ENCODE results near the gene SLC22A25.
"Not testable (repeated sequence)": the region's sequence is repeated elsewhere in the genome, so short reads cannot be mapped to it uniquely, and the experiment has no call there.

SLC22A25 gene

DNA sequence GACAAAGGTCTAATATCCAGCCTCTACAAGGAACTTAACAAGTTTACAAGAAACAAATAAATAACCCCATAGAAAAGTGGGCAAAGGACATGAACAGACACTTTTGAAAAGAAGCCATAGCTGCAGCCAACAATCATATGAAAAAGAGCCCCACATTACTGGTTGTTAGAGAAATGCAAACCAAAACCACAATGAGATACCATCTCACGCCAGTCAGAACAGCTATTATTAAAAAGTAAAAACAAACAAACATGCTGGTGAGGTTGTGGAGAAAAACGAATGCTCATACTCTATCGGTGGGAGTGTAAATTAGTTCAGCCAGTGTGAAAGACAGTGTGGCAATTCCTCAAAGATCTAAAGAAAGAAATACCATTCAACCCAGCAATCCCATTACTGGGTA lies 5.6 kb upstream of the SLC22A25 start:
- Histone ChIP-seq H3K9me3 (ENCODE audit: control insufficient read depth in 1 of 2, low read length in 2 of 2) (no peaks in the 10 kb centered on the region), H3K4me1 (ENCODE audit: control insufficient read depth in 1 of 2, insufficient read depth in 2 of 2, low read length in 2 of 2) (no peaks in the 10 kb centered on the region), H3K27ac (ENCODE audit: low read length) (no peak overlapping the region), H3K36me3 (ENCODE audit: control insufficient read depth in 1 of 2, insufficient read depth in 2 of 2, low read length in 2 of 2) (no peaks in the 10 kb centered on the region), H3K4me3 (ENCODE audit: low read depth in 1 of 2, low read length in 2 of 2) (no peak overlapping the region), H3K27me3 (ENCODE audit: low read depth, low read length) (no peaks in the 10 kb centered on the region)

- H3K27me3 ChIP-seq (ENCODE audit: low read depth, low read length); H3K36me3 ChIP-seq (ENCODE audit: control insufficient read depth in 1 of 2, insufficient read depth in 2 of 2, low read length in 2 of 2); H3K4me3 ChIP-seq (ENCODE audit: low read depth in 1 of 2, low read length in 2 of 2); H3K27ac ChIP-seq (ENCODE audit: low read length); H3K4me1 ChIP-seq (ENCODE audit: control insufficient read depth in 1 of 2, insufficient read depth in 2 of 2, low read length in 2 of 2); H3K9me3 ChIP-seq (ENCODE audit: control insufficient read depth in 1 of 2, low read length in 2 of 2): not testable (repeated sequence)
Observed at GRCh38 chr11:63247237-63248002, 4.0 kb upstream of the SLC22A25 start.

DNA sequence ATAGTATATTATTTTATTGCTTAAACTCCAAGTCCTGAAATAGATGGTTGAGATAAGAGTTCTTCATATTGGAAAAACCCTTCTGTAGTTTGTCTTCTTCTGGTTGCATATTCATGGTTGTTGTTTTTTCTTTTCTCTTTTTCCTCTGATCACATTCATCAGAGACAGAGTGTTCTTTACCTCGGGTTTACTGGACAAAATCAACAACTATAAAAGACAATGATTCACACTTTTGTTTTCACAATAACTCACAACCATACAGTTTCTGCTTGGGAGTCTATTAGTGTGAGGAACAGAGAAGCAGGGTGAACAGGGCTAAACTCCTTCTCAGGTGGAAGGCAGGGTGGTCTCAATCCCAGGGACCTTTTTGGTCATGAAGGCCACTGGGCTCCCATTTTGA lies 2.6 kb upstream of the SLC22A25 start:
- H3K4me3 ChIP-seq (ENCODE audit: low read depth in 1 of 2, low read length in 2 of 2), result no peak overlapping the region

DNA sequence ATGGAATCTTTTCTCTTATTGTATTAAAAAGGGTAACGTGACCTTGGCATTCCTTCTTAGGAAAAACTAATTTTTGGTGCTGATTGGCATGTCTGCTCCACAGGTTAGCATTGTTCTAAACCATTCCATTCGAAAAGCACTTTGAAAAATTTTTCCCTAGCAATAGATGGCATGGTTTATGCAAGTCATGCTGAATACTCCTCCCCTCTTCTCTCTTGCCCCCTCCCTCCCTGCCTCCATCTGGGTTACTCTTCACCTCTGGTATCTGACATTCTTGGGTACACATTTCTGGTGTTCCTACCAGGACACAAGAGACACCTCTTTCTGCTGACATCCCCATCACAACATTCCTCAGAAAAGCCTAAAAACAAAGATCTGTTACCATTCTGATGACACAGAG lies 1.5 kb upstream of the SLC22A25 start:
- Histone ChIP-seq H3K27me3 (ENCODE audit: low read depth, low read length) (no peaks in the 10 kb centered on the region), H3K36me3 (ENCODE audit: control insufficient read depth in 1 of 2, insufficient read depth in 2 of 2, low read length in 2 of 2) (no peaks in the 10 kb centered on the region), H3K27ac (ENCODE audit: low read length) (no peak overlapping the region), H3K4me3 (ENCODE audit: low read depth in 1 of 2, low read length in 2 of 2) (no peak overlapping the region), H3K9me3 (ENCODE audit: control insufficient read depth in 1 of 2, low read length in 2 of 2) (no peaks in the 10 kb centered on the region), H3K4me1 (ENCODE audit: control insufficient read depth in 1 of 2, insufficient read depth in 2 of 2, low read length in 2 of 2) (no peaks in the 10 kb centered on the region)

More for the DNA sequence above, 2.6 kb upstream of the SLC22A25 start:
- H3K27me3 ChIP-seq (ENCODE audit: low read depth, low read length), result no peaks in the 10 kb centered on the region
- no peaks in the 10 kb centered on the region for H3K36me3 ChIP-seq (ENCODE audit: control insufficient read depth in 1 of 2, insufficient read depth in 2 of 2, low read length in 2 of 2)
- H3K4me1 ChIP-seq (ENCODE audit: control insufficient read depth in 1 of 2, insufficient read depth in 2 of 2, low read length in 2 of 2), result no peaks in the 10 kb centered on the region
- no peaks in the 10 kb centered on the region for H3K9me3 ChIP-seq (ENCODE audit: control insufficient read depth in 1 of 2, low read length in 2 of 2)
- no peak overlapping the region for H3K27ac ChIP-seq (ENCODE audit: low read length)

DNA sequence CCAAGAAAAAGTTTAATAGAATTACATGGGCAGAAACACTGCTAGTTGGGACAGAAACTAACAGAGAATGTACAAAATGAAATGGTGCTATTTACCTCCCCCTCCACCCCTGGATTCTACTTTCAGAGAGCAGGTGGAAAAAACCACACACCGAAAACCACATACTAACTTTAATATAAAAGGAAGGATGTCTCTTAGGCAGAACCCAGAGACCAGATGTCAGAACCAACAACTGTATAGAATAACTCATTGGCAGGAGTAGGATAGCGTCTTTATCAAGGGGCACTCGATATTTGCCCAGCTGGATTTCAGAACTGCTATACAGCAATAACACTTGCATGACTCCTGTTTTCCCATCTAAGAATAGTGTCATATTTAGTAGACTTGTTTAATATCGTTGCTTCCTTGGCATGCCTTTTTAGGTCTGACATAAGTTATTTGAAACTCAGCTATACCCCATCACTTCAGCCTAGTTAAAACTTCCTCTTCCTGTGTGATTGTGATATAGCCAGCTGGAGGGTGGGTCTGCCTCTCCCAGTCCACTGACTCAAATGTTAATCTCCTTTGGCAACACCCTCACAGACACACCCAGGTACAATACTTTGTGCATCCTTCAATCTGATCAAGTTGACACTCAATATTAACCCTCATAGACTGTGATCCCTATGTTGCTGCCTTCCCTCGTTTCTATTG lies 1.2 kb downstream of the SLC22A25 start:
- Histone ChIP-seq H3K4me3 (ENCODE audit: low read depth in 1 of 2, low read length in 2 of 2) (no peak overlapping the region), H3K27ac (ENCODE audit: low read length) (no peak overlapping the region), H3K4me1 (ENCODE audit: control insufficient read depth in 1 of 2, insufficient read depth in 2 of 2, low read length in 2 of 2) (no peaks in the 10 kb centered on the region), H3K9me3 (ENCODE audit: control insufficient read depth in 1 of 2, low read length in 2 of 2) (no peaks in the 10 kb centered on the region), H3K36me3 (ENCODE audit: control insufficient read depth in 1 of 2, insufficient read depth in 2 of 2, low read length in 2 of 2) (no peaks in the 10 kb centered on the region), H3K27me3 (ENCODE audit: low read depth, low read length) (no peaks in the 10 kb centered on the region)

DNA sequence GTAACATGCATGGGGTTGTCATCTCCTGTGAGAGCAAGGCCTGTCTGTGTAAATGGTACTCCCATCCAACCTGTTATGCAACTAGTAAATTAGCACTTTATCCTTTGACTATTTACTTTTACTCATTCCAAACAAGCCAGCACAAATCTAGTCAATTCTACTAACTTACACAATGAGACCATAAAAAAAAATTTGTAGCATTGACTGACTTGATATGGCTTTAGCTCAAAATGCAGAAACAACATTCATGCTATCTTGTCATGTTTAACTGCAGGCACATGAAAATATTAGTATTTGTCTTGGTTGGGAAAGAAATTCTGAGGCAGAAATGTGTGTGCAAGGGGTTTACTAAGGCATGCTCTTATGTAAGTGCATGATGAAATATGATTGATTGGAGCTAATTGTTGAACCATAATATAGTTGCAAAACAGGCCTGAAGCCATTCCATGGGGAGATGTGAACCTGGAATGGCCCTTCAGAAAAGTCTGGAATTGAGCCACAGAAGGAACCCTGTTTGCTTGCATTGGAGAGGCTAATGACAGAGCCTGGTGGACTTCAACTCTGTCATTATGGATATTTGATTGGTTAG lies 2.5 kb downstream of the SLC22A25 start:
- Histone ChIP-seq H3K27me3 (ENCODE audit: low read depth, low read length) (no peaks in the 10 kb centered on the region), H3K9me3 (ENCODE audit: control insufficient read depth in 1 of 2, low read length in 2 of 2) (no peaks in the 10 kb centered on the region), H3K4me1 (ENCODE audit: control insufficient read depth in 1 of 2, insufficient read depth in 2 of 2, low read length in 2 of 2) (no peaks in the 10 kb centered on the region), H3K36me3 (ENCODE audit: control insufficient read depth in 1 of 2, insufficient read depth in 2 of 2, low read length in 2 of 2) (no peaks in the 10 kb centered on the region), H3K4me3 (ENCODE audit: low read depth in 1 of 2, low read length in 2 of 2) (no peak overlapping the region), H3K27ac (ENCODE audit: low read length) (no peak overlapping the region)

GRCh38 chr11:63240098-63240497 lies 3.3 kb downstream of the SLC22A25 start:
- Histone ChIP-seq H3K27ac (ENCODE audit: low read length) (no peak overlapping the region), H3K27me3 (ENCODE audit: low read depth, low read length) (no peaks in the 10 kb centered on the region), H3K9me3 (ENCODE audit: control insufficient read depth in 1 of 2, low read length in 2 of 2) (no peaks in the 10 kb centered on the region), H3K36me3 (ENCODE audit: control insufficient read depth in 1 of 2, insufficient read depth in 2 of 2, low read length in 2 of 2) (no peaks in the 10 kb centered on the region), H3K4me1 (ENCODE audit: control insufficient read depth in 1 of 2, insufficient read depth in 2 of 2, low read length in 2 of 2) (no peaks in the 10 kb centered on the region), H3K4me3 (ENCODE audit: low read depth in 1 of 2, low read length in 2 of 2) (no peak overlapping the region)

DNA sequence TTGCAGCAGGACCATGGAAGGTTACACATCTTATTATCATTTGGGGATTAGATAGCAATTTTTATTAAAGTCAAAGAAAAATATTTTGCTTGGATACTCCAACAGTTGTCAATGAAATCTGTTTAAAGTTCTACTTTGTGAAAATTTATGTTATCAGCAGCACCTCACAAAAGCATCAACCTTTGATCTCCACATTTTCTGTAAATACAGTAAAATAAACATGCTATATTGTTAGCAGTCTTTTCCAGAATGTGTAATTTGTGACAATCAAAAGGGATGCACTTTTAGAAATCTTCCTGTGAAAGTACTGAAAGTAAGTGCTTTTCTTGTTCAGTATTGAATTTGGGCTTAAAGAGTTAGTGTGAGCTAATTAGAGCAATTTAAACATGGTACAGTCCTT lies 4.1 kb downstream of the SLC22A25 start:
- Histone ChIP-seq H3K4me3 (ENCODE audit: low read depth in 1 of 2, low read length in 2 of 2) (no peak overlapping the region), H3K36me3 (ENCODE audit: control insufficient read depth in 1 of 2, insufficient read depth in 2 of 2, low read length in 2 of 2) (no peaks in the 10 kb centered on the region), H3K4me1 (ENCODE audit: control insufficient read depth in 1 of 2, insufficient read depth in 2 of 2, low read length in 2 of 2) (no peaks in the 10 kb centered on the region), H3K9me3 (ENCODE audit: control insufficient read depth in 1 of 2, low read length in 2 of 2) (no peaks in the 10 kb centered on the region), H3K27ac (ENCODE audit: low read length) (no peak overlapping the region), H3K27me3 (ENCODE audit: low read depth, low read length) (no peaks in the 10 kb centered on the region)

DNA sequence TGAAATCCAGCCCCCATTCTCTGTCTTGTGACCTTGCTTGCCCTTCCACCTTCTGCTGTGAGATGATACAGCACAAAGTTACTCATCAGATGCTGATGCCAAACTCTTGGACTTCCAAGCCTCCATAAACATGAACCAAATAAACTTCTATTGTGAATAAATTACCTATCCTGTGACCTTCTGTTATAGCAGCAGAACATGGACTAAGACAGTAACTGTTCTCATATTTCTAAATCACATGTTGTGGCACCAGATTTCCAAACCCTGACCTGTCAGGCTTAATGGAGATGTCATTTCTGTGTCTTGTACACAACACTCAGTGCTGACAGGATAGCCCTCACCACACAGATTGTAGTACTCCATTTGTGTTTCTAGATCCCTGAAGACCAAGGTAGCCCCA lies 6.0 kb downstream of the SLC22A25 start:
- H3K9me3 ChIP-seq (ENCODE audit: control insufficient read depth in 1 of 2, low read length in 2 of 2), result no peaks in the 10 kb centered on the region

GRCh38 chr11:63235471-63236461 lies 7.6 kb downstream of the SLC22A25 start:
- not testable (repeated sequence) for H3K9me3 ChIP-seq (ENCODE audit: control insufficient read depth in 1 of 2, low read length in 2 of 2); H3K27me3 ChIP-seq (ENCODE audit: low read depth, low read length); H3K36me3 ChIP-seq (ENCODE audit: control insufficient read depth in 1 of 2, insufficient read depth in 2 of 2, low read length in 2 of 2); H3K4me3 ChIP-seq (ENCODE audit: low read depth in 1 of 2, low read length in 2 of 2); H3K27ac ChIP-seq (ENCODE audit: low read length); H3K4me1 ChIP-seq (ENCODE audit: control insufficient read depth in 1 of 2, insufficient read depth in 2 of 2, low read length in 2 of 2)

More for the DNA sequence above, 6.0 kb downstream of the SLC22A25 start:
- Histone ChIP-seq H3K36me3 (ENCODE audit: control insufficient read depth in 1 of 2, insufficient read depth in 2 of 2, low read length in 2 of 2) (no peaks in the 10 kb centered on the region), H3K27ac (ENCODE audit: low read length) (no peak overlapping the region), H3K27me3 (ENCODE audit: low read depth, low read length) (no peaks in the 10 kb centered on the region), H3K4me3 (ENCODE audit: low read depth in 1 of 2, low read length in 2 of 2) (no peak overlapping the region), H3K4me1 (ENCODE audit: control insufficient read depth in 1 of 2, insufficient read depth in 2 of 2, low read length in 2 of 2) (no peaks in the 10 kb centered on the region)

DNA sequence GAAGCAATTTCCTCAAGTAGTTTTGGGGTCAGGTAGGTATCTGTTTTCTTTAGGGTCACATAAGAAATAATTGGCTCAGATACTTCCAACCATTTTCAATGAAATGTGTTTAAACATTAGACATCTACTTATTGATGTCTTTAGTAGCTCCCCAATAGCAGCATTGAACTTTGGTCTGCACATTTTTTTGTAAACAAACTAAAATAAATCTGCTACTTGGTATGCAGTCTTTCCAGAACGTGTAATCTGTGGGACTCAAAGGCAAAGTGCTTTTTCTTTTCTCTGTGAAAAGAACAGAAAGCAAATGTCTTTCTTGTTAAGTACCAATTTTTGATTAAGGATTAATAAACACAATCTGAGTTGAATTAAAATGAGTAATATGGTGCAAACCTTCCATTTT lies 13.6 kb downstream of the SLC22A25 start:
- Histone ChIP-seq H3K4me1 (ENCODE audit: control insufficient read depth in 1 of 2, insufficient read depth in 2 of 2, low read length in 2 of 2) (no peaks in the 10 kb centered on the region), H3K27me3 (ENCODE audit: low read depth, low read length) (no peaks in the 10 kb centered on the region), H3K36me3 (ENCODE audit: control insufficient read depth in 1 of 2, insufficient read depth in 2 of 2, low read length in 2 of 2) (no peaks in the 10 kb centered on the region), H3K27ac (ENCODE audit: low read length) (no peak overlapping the region), H3K9me3 (ENCODE audit: control insufficient read depth in 1 of 2, low read length in 2 of 2) (peaks cover 0 to 2% of the 10 kb centered on the region in 2 donors), H3K4me3 (ENCODE audit: low read depth in 1 of 2, low read length in 2 of 2) (no peak overlapping the region)

Data from muscle layer of duodenum (tissue), 2 donors.